Cardiac muscle cell (in vitro differentiated cells and primary cell): Measurements from ENCODE around the gene MUL1. TPM values are rescaled to one million over a fixed set of nuclear protein-coding genes. Genes with fewer than 3 reads are reported as not detected.

Experiments used
- DNase-seq, 2 donors: peaks; one replicate each; pipeline versions ENCODE4 v3.0.0 to v3.0.0-alpha.2; 2010 to 2017; ENCODE audit warnings: low read depth in 1 of 2, low spot score in 1 of 2
- H3K27ac ChIP-seq: fragments of 200-600 bp; sonication (generic); 2 replicates; pipeline ENCODE4 v1.5.1; 2016
- H3K27me3 ChIP-seq: fragments of 200-600 bp; sonication (generic); 2 replicates; pipeline ENCODE4 v1.6.0; 2016; ENCODE audit warnings: control low read depth
- H3K36me3 ChIP-seq: fragments of 200-600 bp; sonication (generic); 2 replicates; pipeline ENCODE4 v1.5.1; 2016; ENCODE audit warnings: control low read depth
- H3K4me1 ChIP-seq: fragments of 200-600 bp; sonication (generic); 2 replicates; pipeline ENCODE4 v1.8.1; 2017; ENCODE audit warnings: low read depth, mild to moderate bottlenecking, mixed run types
- H3K4me3 ChIP-seq: fragments of 200-600 bp; sonication (generic); 2 replicates; pipeline ENCODE4 v1.5.1; 2016; ENCODE audit warnings: mild to moderate bottlenecking
- H3K9me3 ChIP-seq: fragments of 200-600 bp; sonication (generic); 2 replicates; pipeline ENCODE4 v1.5.1; 2017; ENCODE audit warnings: low read depth, mild to moderate bottlenecking, control low read depth
- CTCF ChIP-seq: IDR thresholded peaks from 2 replicates; pipeline ENCODE4 v1.5.1; 2012; ENCODE audit warnings: low read depth, mild to moderate bottlenecking, low read length
- polyA plus RNA-seq: library from polyadenylated mRNA; unstranded; fragments of >200 nt; fragmentation: Nextera tagmentation; extraction: Ambion mirVana; gene quantifications from 2 replicates; pipeline ENCODE4 v1.2.1, GENCODE V29; 2016
- total RNA-seq: library from RNA; depleted of rRNA; stranded (reverse); fragments of >200 nt; gene quantifications from 2 replicates; pipeline ENCODE4 v1.2.3, GENCODE V29; 2016

MUL1 gene
- total and polyA plus RNA-seq, 2 experiments from 2014 or later, result 38.1 to 45.7 TPM

GRCh38 chr1:20483098-20483832, 24.7 kb downstream of the MUL1 start:
- Histone ChIP-seq H3K4me3 (no peak overlapping the region), H3K27me3 (peaks cover 98% of the 10 kb centered on the region), H3K4me1 (no peaks in the 10 kb centered on the region), H3K36me3 (no peaks in the 10 kb centered on the region), H3K9me3 (no peaks in the 10 kb centered on the region), H3K27ac (no peak overlapping the region)
- DNase-seq, result no peak
- no peak for TF ChIP-seq CTCF

- DNase-seq, result no peak
- H3K4me1 ChIP-seq, result no peaks in the 10 kb centered on the region
- no peaks in the 10 kb centered on the region for H3K36me3 ChIP-seq
- H3K9me3 ChIP-seq, result no peaks in the 10 kb centered on the region
- H3K27me3 ChIP-seq, result peaks cover 98% of the 10 kb centered on the region
- no peak for TF ChIP-seq CTCF
- no peak overlapping the region for H3K4me3 ChIP-seq
- H3K27ac ChIP-seq, result no peak overlapping the region
Measured at GRCh38 chr1:20481643-20482498, 26.1 kb downstream of the MUL1 start.

- no peak for DNase-seq
- no peak overlapping the region for H3K4me3 ChIP-seq
- peaks cover 98% of the 10 kb centered on the region for H3K27me3 ChIP-seq
- H3K36me3 ChIP-seq, result no peaks in the 10 kb centered on the region
- no peak for TF ChIP-seq CTCF
- no peaks in the 10 kb centered on the region for H3K9me3 ChIP-seq
- no peaks in the 10 kb centered on the region for H3K4me1 ChIP-seq
- no peak overlapping the region for H3K27ac ChIP-seq
Measured at GRCh38 chr1:20480951-20481617, 26.9 kb downstream of the MUL1 start.

GRCh38 chr1:20480243-20480944, 27.6 kb downstream of the MUL1 start:
- H3K4me3 ChIP-seq, result no peak overlapping the region

More at GRCh38 chr1:20480243-20480944, 27.6 kb downstream of the MUL1 start:
- no peak for TF ChIP-seq CTCF
- Histone ChIP-seq H3K36me3 (no peaks in the 10 kb centered on the region), H3K4me1 (no peaks in the 10 kb centered on the region), H3K27ac (no peak overlapping the region), H3K9me3 (no peaks in the 10 kb centered on the region), H3K27me3 (peaks cover 96% of the 10 kb centered on the region)
- no peak for DNase-seq
